Activated CD8-positive, alpha-beta memory T cell treated with anti-CD3 and anti-CD28 coated beads for 24 hours (primary cell): ENCODE results near the gene PDE6B.
"Not testable (repeated sequence)": the region's sequence is repeated elsewhere in the genome, so short reads cannot be mapped to it uniquely, and the experiment has no call there.

Source experiments
- DNase-seq: peaks from one replicate; pipeline ENCODE4 v3.0.0-alpha.2; 2020

PDE6B gene

GRCh38 chr4:685679-686412 is 60.5 kb downstream of the PDE6B start:
- no peak for DNase-seq

GRCh38 chr4:686413-687040 is 61.2 kb downstream of the PDE6B start:
- DNase-seq: no peak

DNA sequence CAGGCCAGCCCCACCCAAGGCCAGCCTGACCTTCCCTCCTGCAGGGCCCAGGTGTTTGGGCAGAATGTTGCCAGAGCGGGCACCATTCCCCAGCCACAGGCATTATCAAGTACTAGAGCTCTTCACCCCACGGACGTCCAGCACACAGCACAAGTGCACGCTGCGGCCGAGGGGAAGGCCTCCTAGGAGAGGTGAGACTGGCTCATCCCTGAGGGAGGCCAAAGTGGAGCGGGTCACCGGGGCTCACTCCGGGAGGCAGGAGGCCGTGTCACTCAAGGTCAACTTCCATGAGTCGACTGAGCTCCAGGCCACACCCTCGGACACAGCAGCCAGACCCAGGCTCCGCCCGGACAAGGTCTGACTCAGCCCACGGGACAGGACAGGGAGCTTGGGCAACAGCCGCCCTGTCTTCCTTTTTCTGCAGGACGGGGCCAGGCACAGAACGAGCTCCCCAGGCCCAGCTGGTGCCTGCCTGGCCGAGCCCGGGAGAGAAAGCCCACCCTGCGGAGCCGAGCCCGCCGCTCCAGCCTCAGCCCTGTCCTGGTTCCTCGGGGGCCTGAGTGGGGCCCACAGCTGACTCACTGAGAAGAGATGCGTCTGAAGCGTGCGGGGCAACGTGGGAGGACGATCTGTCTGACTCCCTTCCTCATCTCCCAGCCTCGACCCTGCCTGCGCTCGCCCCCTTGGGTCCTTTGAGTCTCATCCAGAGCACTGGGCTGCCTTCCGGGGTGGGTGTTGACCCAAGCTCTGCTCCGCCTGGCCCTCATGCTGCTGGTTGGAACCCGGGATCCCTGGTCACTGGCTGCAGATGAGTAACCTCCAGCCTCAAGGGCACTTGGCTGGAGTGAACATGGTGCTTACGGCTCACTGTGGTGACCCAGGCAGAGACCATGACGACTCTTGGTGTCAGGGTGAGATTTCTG is 61.9 kb downstream of the PDE6B start:
- no peak for DNase-seq

DNA sequence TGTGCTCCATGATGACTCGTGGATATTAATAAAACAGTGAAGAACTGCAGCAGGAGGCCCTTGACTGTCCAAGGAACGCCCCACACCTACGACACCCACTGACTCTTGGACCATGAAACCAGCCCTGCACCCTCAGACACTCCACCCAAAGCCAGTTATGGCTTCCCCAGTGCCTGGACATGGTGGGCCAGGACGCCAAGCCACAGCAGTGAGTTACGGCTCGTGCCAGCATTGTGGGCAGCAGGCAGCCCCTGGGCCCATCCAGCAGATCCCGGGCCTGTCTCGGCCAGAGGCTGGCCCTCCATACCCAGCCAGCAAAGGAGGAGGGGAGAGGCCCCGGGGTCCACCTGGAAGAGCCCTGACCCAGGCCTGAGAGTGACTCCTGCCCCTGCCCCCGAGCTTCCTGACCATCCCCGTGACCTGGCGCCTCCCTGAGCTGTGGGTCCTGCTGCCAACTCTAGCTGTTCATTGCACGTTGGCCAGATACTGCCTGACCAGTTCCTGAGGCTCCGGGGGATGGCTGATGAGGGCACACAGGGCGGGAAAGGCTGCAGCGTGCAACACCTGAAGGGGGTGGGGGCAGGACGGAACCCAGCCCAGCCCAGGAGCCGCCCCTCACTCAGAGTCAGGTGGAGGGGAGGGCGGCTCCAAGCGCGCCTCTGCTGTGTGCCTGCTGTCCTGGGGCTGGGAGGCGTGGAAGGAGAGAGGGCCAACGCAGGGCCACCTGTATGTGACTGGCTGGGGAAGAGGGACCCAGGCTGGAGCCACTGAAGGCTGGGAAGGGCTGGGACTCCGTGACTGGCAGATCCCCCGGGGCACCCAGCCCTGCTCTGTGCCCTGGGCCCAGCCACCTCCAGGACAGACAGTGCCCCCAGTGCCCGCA is 62.8 kb downstream of the PDE6B start:
- no peak for DNase-seq

GRCh38 chr4:688854-689681 is 63.7 kb downstream of the PDE6B start, which contains the start of gene SLC49A3:
Gene SLC49A3 (minus strand): TSS chr4:689151. CDS start chr4:689127, 24 bp downstream.
- peak; percentile 60 for DNase-seq

DNA sequence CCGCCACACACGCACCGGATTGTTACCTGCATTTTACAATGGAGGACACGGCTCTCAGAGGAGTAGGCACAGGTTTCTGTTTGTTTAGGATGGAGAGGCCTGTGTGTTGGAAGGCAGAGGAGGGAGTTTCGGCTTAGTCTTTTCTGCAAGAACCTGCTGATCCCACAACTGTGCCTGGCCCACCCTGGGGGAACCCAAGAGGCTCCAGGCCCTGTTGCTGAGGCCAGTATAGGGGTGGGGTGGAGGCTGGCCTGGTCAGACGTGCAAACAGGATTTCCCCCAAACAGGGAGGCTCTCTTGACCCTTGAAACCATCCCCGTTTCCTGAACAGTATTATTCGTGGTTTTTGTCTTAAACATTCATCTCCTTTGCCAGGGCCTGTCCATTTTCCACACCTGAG is 64.3 kb downstream of the PDE6B start:
- DNase-seq: no peak

- no peak for DNase-seq
Measured at GRCh38 chr4:692771-693554, 67.6 kb downstream of the PDE6B start.

- not testable (repeated sequence) for DNase-seq
Measured at GRCh38 chr4:694341-694940, 69.1 kb downstream of the PDE6B start.

GRCh38 chr4:699816-700580 is 74.6 kb downstream of the PDE6B start:
- no peak for DNase-seq

GRCh38 chr4:700587-701264 is 75.4 kb downstream of the PDE6B start:
- no peak for DNase-seq

DNA sequence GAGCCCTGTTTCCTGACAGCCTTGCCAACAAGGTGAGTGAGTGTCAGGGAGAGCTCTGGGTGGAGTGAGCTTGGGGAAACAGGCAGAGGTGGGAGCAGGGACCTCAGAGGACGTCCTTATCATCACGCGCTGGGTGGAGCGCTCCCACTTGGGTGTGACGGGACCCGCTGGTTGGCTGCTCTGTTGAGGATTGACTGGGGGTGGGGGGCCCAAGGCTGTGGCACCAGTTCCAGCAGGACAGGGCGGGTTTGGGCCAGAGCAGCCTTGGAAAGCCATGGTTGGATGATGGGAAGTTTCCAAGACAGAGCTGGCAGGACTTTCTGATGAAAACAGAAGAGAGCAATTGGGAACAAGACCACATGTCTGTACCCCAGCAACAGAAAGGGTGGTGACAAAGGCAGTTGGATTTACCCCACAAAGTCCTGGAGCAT is 77.3 kb downstream of the PDE6B start:
- no peak for DNase-seq

DNA sequence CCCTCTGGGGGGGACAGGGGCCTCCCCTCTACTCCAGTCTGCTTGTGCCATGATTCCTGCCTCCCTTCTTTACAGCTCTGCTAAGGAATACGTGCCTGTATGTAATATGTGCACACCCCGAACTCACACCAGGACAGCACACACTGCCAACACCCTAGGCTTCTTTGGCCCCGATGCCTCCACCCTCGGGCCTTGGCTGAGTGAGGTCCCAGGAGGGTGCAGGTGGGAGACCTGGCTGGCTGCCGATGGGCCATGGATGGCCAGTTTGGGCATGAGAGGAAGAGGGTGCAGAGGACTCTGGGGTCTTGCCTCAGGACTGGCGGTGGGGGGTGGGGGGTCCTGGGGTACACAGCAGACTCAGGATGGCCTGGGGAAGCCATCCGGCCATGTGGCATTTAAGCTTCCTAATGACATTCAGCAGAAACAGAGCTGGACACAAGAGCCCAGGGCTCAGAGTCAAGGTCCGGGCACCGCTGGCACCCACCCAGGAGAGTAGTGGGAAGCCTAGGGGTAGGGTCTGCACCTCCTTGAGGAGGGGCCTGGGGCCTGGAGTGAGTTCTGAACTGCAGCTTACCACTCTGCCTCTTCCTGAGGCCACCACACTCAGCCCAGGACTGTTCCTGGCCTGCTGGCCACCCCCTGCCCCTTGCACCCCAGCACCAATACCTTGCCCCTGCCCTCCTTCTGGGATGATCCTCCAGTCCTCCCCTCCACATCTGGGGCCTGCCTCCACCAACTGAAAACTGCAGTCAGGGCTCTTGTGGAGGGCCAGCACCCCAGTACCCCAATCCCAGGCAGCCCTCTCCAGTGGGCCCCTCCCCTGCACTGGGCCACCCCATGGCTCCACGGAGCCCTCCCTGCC is 78.2 kb downstream of the PDE6B start:
- no peak for DNase-seq

DNA sequence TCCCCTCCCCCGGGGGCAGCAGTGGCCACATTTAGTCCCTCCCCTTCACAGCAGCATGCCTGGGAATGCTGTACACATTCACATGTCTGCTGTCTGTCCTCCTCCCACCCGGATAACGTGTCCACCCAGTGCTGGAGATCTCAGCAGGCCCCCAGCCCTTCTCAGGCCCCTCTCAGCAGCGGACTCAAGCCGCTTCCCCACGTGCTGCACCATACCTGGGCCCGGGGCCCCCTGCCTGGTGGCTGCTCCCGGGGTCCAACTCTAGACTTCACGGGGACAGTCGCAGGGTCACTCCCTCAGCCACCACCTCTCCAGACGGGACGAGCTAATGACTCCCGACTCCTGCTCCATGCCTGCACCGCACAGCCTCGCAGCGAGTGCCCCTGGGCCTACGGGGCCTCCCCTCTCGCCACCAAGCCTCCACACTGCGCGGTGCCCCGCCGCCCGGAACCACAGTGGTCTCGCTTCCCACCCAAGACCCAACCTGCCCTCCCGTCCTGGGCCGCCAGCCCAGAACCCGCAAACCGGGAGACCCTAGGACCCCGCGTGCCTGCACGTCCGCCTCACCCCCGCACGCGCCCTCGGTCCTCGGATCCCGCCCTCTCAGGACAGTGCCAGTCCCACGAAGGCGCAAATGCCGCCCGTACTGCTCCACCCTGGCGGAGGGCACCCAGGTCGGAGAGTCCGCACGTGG is 79.0 kb downstream of the PDE6B start:
- no peak for DNase-seq

DNA sequence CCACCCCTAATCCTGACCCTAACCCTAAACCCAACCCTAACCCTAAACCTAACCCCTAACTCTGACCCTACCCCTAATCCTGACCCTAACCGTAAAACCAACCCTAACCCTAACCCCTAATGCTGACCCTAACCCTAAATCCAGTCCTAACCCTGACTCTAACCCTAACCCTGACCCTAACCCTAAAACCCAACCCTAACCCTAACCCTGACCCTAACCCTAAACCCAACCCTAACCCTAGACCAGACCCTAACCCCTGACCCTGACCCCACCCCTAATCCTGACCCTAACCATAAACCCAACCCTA is 79.6 kb downstream of the PDE6B start:
- DNase-seq: no peak

DNA sequence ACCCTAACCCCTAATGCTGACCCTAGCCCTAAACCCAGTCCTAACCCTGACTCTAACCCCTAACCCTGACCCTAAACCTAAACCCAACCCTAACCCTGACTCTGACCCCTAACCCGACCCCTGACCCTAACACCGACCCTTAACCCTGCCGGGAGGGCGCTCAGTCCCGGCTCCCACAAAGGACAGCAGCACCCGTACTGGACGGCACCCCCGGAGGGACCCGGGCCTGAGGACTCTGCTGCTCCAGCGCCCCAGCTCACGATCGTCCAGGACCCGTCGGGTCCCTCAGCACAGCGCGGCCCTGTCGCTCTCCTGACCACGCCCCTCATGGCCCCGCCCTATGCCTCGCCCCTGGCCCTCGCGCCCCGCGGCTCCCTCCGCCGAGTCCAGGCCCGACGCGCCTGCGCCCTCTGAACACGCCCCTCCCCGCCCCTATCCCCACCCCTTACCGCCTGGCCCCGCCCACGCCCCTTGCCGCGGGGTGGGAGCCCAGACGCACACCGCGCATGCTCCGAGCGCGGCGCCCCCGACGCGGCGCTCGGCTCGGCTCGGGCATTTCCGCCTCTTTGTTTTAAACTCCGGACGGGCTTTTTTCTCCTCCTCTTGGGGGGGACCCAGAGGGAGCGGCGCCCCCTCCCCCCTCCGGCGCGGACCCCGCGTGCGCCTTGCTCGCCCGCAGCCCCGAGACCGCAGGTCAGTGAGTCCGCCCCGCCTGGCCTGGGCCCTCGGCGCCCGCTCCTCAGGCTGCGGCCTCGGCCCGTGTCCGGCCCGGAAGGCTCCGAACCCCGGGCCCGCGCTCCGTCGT is 80.1 kb downstream of the PDE6B start, which contains the start of gene PCGF3:
TSS of gene PCGF3 (plus strand) at position 555 of the 805 bp plus-strand sequence. CDS start 27,849 bp downstream, outside the sequence.
- peak; percentile 99 for DNase-seq

GRCh38 chr4:706083-706633 is 80.8 kb downstream of the PDE6B start:
- DNase-seq: not testable (repeated sequence)
